Stimulated activated CD4-positive, alpha-beta T cell treated with anti-CD3 and anti-CD28 coated beads, Interleukin-12 subunit alpha, Interleukin-12 subunit beta, amount 100 ng/mL, for 48 hours (primary cell): ENCODE results near the gene TNNC2.
"Not testable (repeated sequence)": the region's sequence is repeated elsewhere in the genome, so short reads cannot be mapped to it uniquely, and the experiment has no call there.

Source experiments
- DNase-seq, 3 donors: peaks; one replicate each; pipeline ENCODE4 v3.0.0-alpha.2; 2020; ENCODE audit warnings: low read depth in 2 of 3, low spot score in 1 of 3

The TNNC2 gene

GRCh38 chr20:45848969-45849582, 22.0 kb upstream of the TNNC2 start:
- no peak for DNase-seq

DNA sequence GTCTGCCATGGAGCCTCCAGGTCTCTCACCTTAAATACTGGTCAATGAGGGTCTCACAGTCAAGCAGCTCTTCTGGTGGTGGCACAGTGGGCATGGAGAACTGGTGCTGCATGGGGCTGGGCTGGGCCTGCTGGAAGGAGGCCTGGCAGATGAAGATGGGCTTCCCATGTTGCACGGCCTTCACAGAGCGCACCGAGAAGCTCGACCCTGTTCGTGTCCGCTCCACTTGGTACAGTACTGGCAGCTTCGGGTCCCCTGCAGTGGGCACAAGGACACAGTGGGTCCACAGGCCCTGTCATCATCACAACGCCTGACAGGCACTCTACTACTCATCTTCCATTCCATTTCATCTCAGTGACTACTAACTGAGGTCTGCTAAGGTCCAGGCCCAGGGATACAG, 21.3 kb upstream of the TNNC2 start:
- no peak for DNase-seq

GRCh38 chr20:45845452-45845851, 18.3 kb upstream of the TNNC2 start:
- no peak for DNase-seq

GRCh38 chr20:45843506-45843905, 16.4 kb upstream of the TNNC2 start:
- DNase-seq, result no peak

GRCh38 chr20:45842169-45842812, 15.2 kb upstream of the TNNC2 start:
- DNase-seq, result no peak

DNA sequence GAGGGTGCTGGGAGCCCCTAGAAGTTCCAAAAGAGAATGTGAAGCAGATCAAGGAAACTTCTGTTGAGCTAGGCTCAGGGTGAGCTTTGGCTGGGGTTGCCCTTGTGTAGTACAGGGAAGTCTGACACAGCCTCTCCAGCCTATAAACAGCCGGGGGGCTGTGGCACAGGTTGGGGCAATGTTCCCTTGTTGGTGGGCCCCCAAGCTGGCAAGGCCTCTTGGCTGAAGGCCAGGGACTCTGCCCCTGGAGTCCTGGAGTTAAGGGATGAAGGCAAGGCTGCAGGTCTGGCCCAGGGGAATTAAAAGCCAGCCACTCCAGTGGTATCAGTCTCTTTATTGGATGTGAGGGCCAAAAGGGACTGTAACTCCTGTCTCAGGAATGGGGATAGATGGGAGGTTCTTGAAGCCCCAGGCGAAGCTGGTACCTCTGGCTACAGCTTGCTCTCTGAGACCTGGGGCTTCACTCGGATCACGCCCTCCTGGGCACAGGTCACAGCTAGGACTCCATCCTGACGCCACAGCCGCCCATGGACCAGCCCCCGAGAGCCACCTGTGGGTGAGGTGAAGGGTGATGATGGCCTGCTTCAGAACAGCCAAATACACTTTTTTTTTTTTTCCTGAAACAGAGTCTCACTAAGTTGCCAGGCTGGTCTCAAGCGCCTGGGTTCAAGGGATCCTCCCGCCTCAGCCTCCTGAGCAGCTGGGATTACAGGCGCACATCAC, 14.5 kb upstream of the TNNC2 start:
- DNase-seq, result no peak

- no peak for DNase-seq
These were observed 13.6 kb upstream of the TNNC2 start for GRCh38 chr20:45840700-45841198.

DNA sequence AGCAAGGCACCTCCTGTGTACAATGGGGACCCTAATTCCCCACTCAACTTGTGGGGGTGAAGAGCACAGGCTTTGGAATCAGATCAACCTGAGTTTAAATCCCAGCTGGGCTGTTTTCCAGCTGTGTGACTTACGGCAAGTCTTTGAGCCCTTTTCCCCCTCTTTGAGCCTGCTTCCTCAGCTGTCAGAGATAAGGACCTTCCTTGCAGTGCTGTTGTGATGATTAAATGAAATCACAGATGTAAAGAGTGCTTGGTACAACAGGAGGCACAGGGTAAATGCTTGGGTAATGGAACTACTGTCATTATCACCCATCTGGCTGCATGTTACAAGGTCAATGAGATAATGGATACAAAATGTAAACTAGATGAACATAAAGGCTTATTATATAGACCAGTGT, 9.7 kb upstream of the TNNC2 start:
- no peak for DNase-seq

GRCh38 chr20:45835825-45836224, 8.7 kb upstream of the TNNC2 start:
- DNase-seq, result no peak

GRCh38 chr20:45835329-45835765, 8.2 kb upstream of the TNNC2 start:
- DNase-seq, result no peak

DNA sequence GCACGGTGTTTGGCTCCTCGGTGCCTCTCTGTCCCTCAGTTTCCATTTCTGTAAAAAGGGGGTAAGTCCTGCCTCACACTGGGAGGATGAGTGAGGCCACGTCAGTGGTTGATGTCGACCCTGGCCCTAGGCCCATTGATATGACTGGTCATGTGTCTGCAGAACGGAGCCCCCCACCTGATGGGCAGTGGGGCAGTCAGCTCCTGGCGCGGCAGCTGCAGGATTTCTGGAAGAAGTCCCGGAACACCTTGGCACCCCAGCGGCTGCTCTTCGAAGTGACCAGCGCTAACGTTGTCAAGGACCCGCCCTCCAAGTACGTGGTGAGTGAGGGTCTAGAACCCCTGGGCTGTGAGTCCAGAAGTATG, 7.7 kb upstream of the TNNC2 start:
- no peak for DNase-seq

DNA sequence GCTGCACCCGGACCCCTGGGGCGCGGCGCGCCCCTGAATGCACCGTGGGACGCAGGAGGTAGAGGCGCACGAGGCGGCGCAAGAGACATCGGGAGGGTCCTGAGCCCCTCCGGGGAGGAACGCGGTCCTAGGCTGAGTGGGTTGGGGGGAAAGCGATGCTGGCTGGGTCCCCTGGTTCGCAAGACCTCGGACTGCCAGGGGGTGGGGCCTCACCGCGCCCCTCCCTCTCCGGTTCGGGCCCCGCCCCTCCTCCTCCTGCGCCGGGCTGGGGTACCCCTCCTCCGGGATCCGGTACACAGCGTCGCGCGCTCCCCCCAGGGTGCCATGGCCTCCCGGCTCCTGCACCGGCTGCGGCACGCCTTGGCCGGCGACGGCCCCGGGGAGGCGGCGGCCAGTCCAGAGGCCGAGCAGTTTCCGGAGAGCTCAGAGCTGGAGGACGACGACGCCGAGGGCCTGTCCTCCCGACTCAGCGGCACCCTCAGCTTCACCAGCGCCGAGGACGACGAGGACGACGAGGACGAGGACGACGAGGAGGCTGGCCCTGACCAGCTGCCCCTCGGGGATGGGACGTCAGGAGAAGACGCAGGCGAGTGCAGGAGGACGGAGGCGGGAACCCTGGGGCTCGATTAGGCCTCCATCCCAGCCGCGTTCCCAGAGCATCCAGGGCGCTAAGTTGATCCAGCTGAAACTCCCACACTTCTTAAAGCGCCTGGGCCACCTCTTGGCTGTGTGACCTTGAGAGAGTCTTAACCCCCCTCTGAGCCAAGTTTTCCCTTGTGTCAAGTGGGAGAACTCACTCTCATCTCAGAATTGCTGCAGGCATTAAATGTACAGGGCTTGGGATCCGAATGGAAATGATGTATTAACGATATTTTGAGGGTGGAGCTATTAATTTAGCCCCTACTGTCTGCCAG, 7.0 kb upstream of the TNNC2 start:
- peak in 2 of 3 donors; percentile 17 to 30 for DNase-seq

GRCh38 chr20:45833030-45833882, 6.1 kb upstream of the TNNC2 start, which contains the start of gene SNX21:
Gene SNX21 (plus strand): TSS chr20:45833799. CDS start chr20:45833920, 121 bp downstream.
- DNase-seq, result peak in 1 of 3 donors; percentile 13

- DNase-seq, result no peak
These were observed 5.5 kb upstream of the TNNC2 start for GRCh38 chr20:45832619-45833018.

- not testable (repeated sequence) for DNase-seq
These were observed 2.6 kb upstream of the TNNC2 start for GRCh38 chr20:45829673-45830106.

- no peak for DNase-seq
These were observed 1.5 kb upstream of the TNNC2 start for GRCh38 chr20:45828589-45828988.

DNA sequence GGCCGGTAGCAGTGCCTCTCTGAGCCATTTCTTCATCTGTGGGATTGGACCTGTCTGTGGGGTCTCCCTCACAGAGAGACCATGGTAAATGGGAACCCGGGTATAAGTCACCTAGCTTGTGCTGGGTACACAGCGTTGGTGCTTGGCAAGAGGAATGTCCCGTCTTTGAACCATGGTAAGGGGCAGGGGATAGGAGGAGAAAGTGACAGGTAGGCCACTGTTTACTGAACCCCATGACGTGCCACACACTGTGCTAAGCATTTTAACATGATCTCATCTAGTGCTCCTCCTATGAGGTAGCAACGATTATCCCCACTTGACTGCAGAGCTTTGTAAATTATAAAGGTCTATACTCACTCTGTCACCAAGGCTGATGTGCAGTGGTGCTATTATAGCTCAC, 600 bp upstream of the TNNC2 start:
- DNase-seq, result no peak

DNA sequence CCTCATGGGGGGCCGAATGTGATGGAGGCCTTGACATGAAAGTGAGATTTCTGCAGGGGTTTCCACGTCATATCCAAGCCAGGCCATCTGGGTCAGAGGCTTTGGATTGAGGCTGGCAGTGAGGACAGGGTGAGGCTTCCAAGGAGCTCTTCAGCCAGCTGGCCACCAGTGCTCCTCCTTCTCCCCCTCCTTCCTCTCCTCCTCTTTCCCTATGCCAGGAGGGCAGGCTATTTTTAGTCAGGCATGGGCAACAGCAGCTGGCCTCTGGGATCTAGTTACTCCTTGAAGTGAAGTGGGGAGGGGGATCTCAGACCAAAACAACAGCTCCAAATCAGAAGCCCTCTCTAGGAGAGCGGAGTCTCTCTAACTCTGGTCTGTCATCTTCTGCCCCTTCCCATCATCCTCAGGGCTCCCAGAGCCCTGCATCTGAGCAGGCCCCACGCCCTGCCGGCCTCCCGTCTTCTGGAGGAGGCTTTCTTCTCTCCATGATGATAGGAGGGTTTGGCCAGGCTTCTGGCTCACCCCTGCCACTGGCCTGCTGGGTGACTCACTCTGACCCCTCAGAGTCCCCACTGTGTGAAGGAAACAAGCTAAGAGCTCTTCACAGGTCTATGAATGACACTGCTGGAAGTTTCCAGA, 612 bp downstream of the TNNC2 start:
- no peak for DNase-seq

DNA sequence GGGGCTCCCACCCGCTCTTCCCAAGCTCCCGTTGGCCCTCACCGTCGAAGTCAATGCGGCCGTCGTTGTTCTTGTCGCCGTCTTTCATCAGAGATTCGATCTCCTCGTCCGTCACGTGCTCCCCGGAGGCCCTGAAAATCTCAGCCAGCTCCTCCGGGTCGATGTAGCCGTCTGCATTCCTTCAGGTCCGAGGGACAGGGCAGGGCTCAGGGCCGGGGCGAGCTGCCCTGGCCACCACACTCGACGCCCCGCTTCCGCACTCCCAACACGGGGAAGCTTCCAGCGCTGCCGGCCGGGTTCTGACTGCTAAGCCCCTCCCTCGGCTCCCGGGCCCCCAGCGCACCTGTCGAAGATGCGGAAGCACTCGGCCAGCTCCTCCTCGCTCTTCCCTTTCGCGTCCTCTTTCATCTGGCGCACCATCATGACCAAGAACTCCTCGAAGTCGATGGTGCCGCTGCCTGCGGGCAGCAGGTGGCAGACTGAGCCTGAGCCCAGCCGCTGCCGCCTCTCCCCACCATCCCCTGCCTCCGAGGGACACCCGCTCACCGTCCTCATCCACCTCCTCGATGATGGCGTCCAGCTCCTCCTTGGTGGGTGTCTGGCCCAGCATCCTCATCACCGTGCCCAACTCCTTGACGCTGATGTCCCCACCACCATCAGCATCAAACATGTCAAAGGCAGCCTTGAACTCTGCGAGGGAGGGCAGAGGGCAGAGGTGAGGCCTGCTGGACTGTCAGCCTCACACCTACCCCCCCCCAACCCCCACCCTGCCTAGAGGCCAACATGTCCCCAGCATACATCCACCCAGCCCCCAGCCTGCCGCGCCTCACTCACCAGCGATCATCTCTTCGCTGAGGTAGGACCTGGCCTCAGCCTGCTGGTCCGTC, 2.9 kb downstream of the TNNC2 start:
- DNase-seq, result peak in 2 of 3 donors; percentile 26 to 41
